H9 (cell line): ENCODE measurements around the gene HCAR1. TPM values are rescaled to one million over a fixed set of nuclear protein-coding genes. Genes with fewer than 3 reads are reported as not detected.

Experiments
- DNase-seq: peaks from one replicate; pipeline ENCODE4 v3.0.0-alpha.2; 2017
- H2AFZ ChIP-seq: one replicate; pipeline ENCODE4 v1.6.1; 2013; ENCODE audit warnings: mild to moderate bottlenecking, low read length, control low read depth, moderate library complexity
- H2AK5ac ChIP-seq: 2 replicates; pipeline ENCODE4 v1.6.1; 2013; ENCODE audit warnings: low read length, control low read depth, mixed read lengths; ENCODE audit not compliant: insufficient read length
- H2BK120ac ChIP-seq: one replicate; pipeline ENCODE4 v1.6.1; 2013; ENCODE audit warnings: low read depth, mild to moderate bottlenecking, low read length, control low read depth, inconsistent platforms; ENCODE audit not compliant: poor library complexity, severe bottlenecking
- H2BK12ac ChIP-seq: 2 replicates; pipeline ENCODE4 v1.6.1; 2013; ENCODE audit warnings: low read length, control low read depth, mixed read lengths, low read depth; ENCODE audit not compliant: insufficient read length
- H2BK15ac ChIP-seq: 2 replicates; pipeline ENCODE4 v1.6.1; 2013; ENCODE audit warnings: low read depth, low read length, control low read depth
- H2BK20ac ChIP-seq: one replicate; pipeline ENCODE4 v1.6.1; 2013; ENCODE audit warnings: low read depth, mild to moderate bottlenecking, low read length, control low read depth, inconsistent platforms; ENCODE audit not compliant: poor library complexity, severe bottlenecking
- H2BK5ac ChIP-seq: 2 replicates; pipeline ENCODE4 v1.6.1; 2013; ENCODE audit warnings: low read length, control low read depth, mixed read lengths; ENCODE audit not compliant: insufficient read length
- H3K14ac ChIP-seq: 2 replicates; pipeline ENCODE4 v1.6.1; 2013; ENCODE audit warnings: low read length, control low read depth; ENCODE audit not compliant: insufficient read depth
- H3K18ac ChIP-seq: 2 replicates; pipeline ENCODE4 v1.6.1; 2013; ENCODE audit warnings: low read depth, mild to moderate bottlenecking, mixed read lengths, low read length, control low read depth; ENCODE audit not compliant: insufficient read length
- H3K23ac ChIP-seq: 2 replicates; pipeline ENCODE4 v1.6.1; 2013; ENCODE audit warnings: low read length, control low read depth, mixed read lengths, low read depth; ENCODE audit not compliant: insufficient read length
- H3K23me2 ChIP-seq: 2 replicates; pipeline ENCODE4 v1.6.1; 2013; ENCODE audit warnings: low read depth, mild to moderate bottlenecking, mixed read lengths, low read length, control low read depth; ENCODE audit not compliant: insufficient read length, poor library complexity, severe bottlenecking
- H3K27ac ChIP-seq: 2 replicates; pipeline ENCODE4 v1.5.1; 2013; ENCODE audit warnings: low read length, control low read depth, mixed read lengths, low read depth; ENCODE audit not compliant: insufficient read length
- H3K27me3 ChIP-seq: 2 replicates; pipeline ENCODE4 v1.6.1; 2013; ENCODE audit warnings: low read length, control low read depth, inconsistent platforms; ENCODE audit not compliant: insufficient read depth
- H3K4ac ChIP-seq: 2 replicates; pipeline ENCODE4 v1.6.1; 2013; ENCODE audit warnings: low read depth, mild to moderate bottlenecking, control low read depth, inconsistent platforms, low read length, moderate library complexity
- H3K4me1 ChIP-seq: 2 replicates; pipeline ENCODE4 v1.6.1; 2013; ENCODE audit warnings: low read length, control low read depth, inconsistent platforms; ENCODE audit not compliant: insufficient read depth
- H3K4me2 ChIP-seq: 2 replicates; pipeline ENCODE4 v1.6.1; 2013; ENCODE audit warnings: low read length, control low read depth, mixed read lengths; ENCODE audit not compliant: insufficient read length, insufficient read depth
- H3K56ac ChIP-seq: 2 replicates; pipeline ENCODE4 v1.6.1; 2013; ENCODE audit warnings: low read depth, mild to moderate bottlenecking, mixed read lengths, low read length, control low read depth; ENCODE audit not compliant: insufficient read length
- H3K79me1 ChIP-seq: 2 replicates; pipeline ENCODE4 v1.6.1; 2013; ENCODE audit warnings: low read depth, mild to moderate bottlenecking, moderate library complexity, low read length, control low read depth, inconsistent platforms; ENCODE audit not compliant: insufficient read depth, poor library complexity, severe bottlenecking
- H3K79me2 ChIP-seq: 2 replicates; pipeline ENCODE4 v1.6.1; 2013; ENCODE audit warnings: low read length, control low read depth, inconsistent platforms; ENCODE audit not compliant: insufficient read depth
- H3K9ac ChIP-seq: 2 replicates; pipeline ENCODE4 v1.6.1; 2013; ENCODE audit warnings: low read length, control low read depth, mixed read lengths; ENCODE audit not compliant: insufficient read length; ENCODE audit errors: extremely low read depth
- H3K9me3 ChIP-seq: one replicate; pipeline ENCODE4 v1.6.1; 2013; ENCODE audit warnings: low read depth, low read length, inconsistent platforms; ENCODE audit not compliant: control insufficient read depth
- H3T11ph ChIP-seq: one replicate; pipeline ENCODE4 v1.6.1; 2013; ENCODE audit warnings: mild to moderate bottlenecking, low read length, control low read depth, inconsistent platforms
- H4K20me1 ChIP-seq: one replicate; pipeline ENCODE4 v1.6.1; 2013; ENCODE audit not compliant: control insufficient read depth, insufficient read length, insufficient read depth
- H4K5ac ChIP-seq: 2 replicates; pipeline ENCODE4 v1.6.1; 2013; ENCODE audit warnings: low read depth, mild to moderate bottlenecking, mixed read lengths, low read length, control low read depth; ENCODE audit not compliant: insufficient read length
- H4K8ac ChIP-seq: replicated peaks from 2 replicates; pipeline ENCODE4 v1.6.1; 2013; ENCODE audit warnings: low read length, control low read depth, mixed read lengths, low read depth; ENCODE audit not compliant: insufficient read length
- H4K91ac ChIP-seq: 2 replicates; pipeline ENCODE4 v1.6.1; 2013; ENCODE audit warnings: low read depth, mild to moderate bottlenecking, moderate library complexity, mixed read lengths, low read length, control low read depth; ENCODE audit not compliant: insufficient read length
- H3K27ac Mint-ChIP-seq, 3 experiments: 2 replicates in 2 of 3; 3 replicates in 1 of 3; pipeline ENCODE4 v1.8.0; 2020 to 2021; ENCODE audit warnings: mixed read lengths in 3 of 3, mild to moderate bottlenecking in 1 of 3, moderate library complexity in 1 of 3
- H3K27me3 Mint-ChIP-seq: 2 replicates; pipeline ENCODE4 v1.8.0; 2021; ENCODE audit warnings: low read depth, mild to moderate bottlenecking, moderate library complexity, mixed read lengths
- H3K36me3 Mint-ChIP-seq, 3 experiments: 2 replicates in 2 of 3; 3 replicates in 1 of 3; pipeline ENCODE4 v1.8.0; 2020 to 2021; ENCODE audit warnings: low read depth in 3 of 3, mixed read lengths in 3 of 3; ENCODE audit not compliant: insufficient read depth in 1 of 3
- H3K4me1 Mint-ChIP-seq, 2 experiments: 2 replicates each; pipeline ENCODE4 v1.8.0; 2020; ENCODE audit warnings: mixed read lengths in 2 of 2
- H3K4me3 Mint-ChIP-seq, 2 experiments: 2 replicates in 1 of 2; 3 replicates in 1 of 2; pipeline ENCODE4 v1.8.0; 2020 to 2021; ENCODE audit warnings: mild to moderate bottlenecking in 2 of 2, mixed read lengths in 2 of 2, moderate library complexity in 1 of 2
- H3K9me3 Mint-ChIP-seq, 2 experiments: 2 replicates in 1 of 2; 3 replicates in 1 of 2; pipeline ENCODE4 v1.8.0; 2020; ENCODE audit warnings: mild to moderate bottlenecking in 2 of 2, mixed read lengths in 2 of 2, moderate library complexity in 1 of 2
- WGBS: extraction: QIAGEN DNeasy Blood & Tissue Kit; methylation state at CpG from one replicate; pipeline ENCODE4 v1.1.7; 2013; ENCODE audit warnings: missing lambda C conversion rate, low lambda C conversion rate, mixed read lengths; ENCODE audit not compliant: insufficient read length; ENCODE audit errors: extremely low coverage; 5-methylcytosine and 5-hydroxymethylcytosine counted together
- total RNA-seq: library from RNA; stranded (reverse); gene quantifications from 2 replicates; pipeline ENCODE4 v1.2.1, GENCODE V29; 2021
- TF ChIP-seq, protein P1 (sequence below): fragments of 200-600 bp; sonication (generic); conservative IDR thresholded peaks from 3 replicates; pipeline ENCODE4 v1.8.0; 2021; ENCODE audit warnings: antibody characterized with exemption, mild to moderate bottlenecking

Gene HCAR1
- total RNA-seq, 1 experiment from 2014 or later: 0.07 TPM

- no peaks in the 10 kb centered on the region for H3K79me1 ChIP-seq
- no peaks in the 10 kb centered on the region for H3K9me3 Mint-ChIP-seq
These were observed 44.1 kb downstream of the HCAR1 start for GRCh38 chr12:122686538-122686937.

More at GRCh38 chr12:122686538-122686937, 44.1 kb downstream of the HCAR1 start:
- H2BK120ac ChIP-seq: no peak overlapping the region
- H3K14ac ChIP-seq: no peak overlapping the region
- H3K27me3 ChIP-seq: no peaks in the 10 kb centered on the region
- H3K36me3 Mint-ChIP-seq: no peaks in the 10 kb centered on the region
- no peaks in the 10 kb centered on the region for H3K9me3 ChIP-seq
- no peak overlapping the region for H3K56ac ChIP-seq
- no peak overlapping the region for H3K23ac ChIP-seq
- H2BK20ac ChIP-seq: no peak overlapping the region
- H3K27me3 Mint-ChIP-seq: no peaks in the 10 kb centered on the region; the same call in 1 of the 2 replicates
- no peak overlapping the region for H3K4me2 ChIP-seq
- no peak overlapping the region for H2AK5ac ChIP-seq
- no peak for DNase-seq
- no peak overlapping the region for H3K18ac ChIP-seq
- no peak overlapping the region for H3K27ac Mint-ChIP-seq
- H3K27ac ChIP-seq: no peak overlapping the region
- H3T11ph ChIP-seq: no peak overlapping the region
- no peak overlapping the region for H2BK15ac ChIP-seq
- WGBS: no CpG with 5 or more reads among the region's 3 CpGs
- H3K4me1 Mint-ChIP-seq: peaks cover 3 to 20% of the 10 kb centered on the region in 2 experiments
- H4K5ac ChIP-seq: no peak overlapping the region
- H2BK12ac ChIP-seq: no peak overlapping the region
- no peak overlapping the region for H2BK5ac ChIP-seq
- no peaks in the 10 kb centered on the region; the same call in 1 of the 2 replicates for H3K4me1 ChIP-seq
- H4K20me1 ChIP-seq: no peaks in the 10 kb centered on the region
- no peak overlapping the region for H3K9ac ChIP-seq
- no peaks in the 10 kb centered on the region for H3K23me2 ChIP-seq
- no peak overlapping the region for H2AFZ ChIP-seq
- no peak overlapping the region for H3K4me3 Mint-ChIP-seq
- no peaks in the 10 kb centered on the region for H3K79me2 ChIP-seq
- TF ChIP-seq, protein P1, sequence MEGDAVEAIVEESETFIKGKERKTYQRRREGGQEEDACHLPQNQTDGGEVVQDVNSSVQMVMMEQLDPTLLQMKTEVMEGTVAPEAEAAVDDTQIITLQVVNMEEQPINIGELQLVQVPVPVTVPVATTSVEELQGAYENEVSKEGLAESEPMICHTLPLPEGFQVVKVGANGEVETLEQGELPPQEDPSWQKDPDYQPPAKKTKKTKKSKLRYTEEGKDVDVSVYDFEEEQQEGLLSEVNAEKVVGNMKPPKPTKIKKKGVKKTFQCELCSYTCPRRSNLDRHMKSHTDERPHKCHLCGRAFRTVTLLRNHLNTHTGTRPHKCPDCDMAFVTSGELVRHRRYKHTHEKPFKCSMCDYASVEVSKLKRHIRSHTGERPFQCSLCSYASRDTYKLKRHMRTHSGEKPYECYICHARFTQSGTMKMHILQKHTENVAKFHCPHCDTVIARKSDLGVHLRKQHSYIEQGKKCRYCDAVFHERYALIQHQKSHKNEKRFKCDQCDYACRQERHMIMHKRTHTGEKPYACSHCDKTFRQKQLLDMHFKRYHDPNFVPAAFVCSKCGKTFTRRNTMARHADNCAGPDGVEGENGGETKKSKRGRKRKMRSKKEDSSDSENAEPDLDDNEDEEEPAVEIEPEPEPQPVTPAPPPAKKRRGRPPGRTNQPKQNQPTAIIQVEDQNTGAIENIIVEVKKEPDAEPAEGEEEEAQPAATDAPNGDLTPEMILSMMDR: no peak
- no peak overlapping the region for H3K4ac ChIP-seq
- H4K8ac ChIP-seq: no peak overlapping the region
- H4K91ac ChIP-seq: no peak overlapping the region
